Keratinocyte (primary cell): ENCODE results near the gene UBE2L6. TPM values are rescaled to one million over a fixed set of nuclear protein-coding genes. Genes with fewer than 3 reads are reported as not detected.

ENCODE experiments used
- DNase-seq: peaks from one replicate; pipeline ENCODE4 v3.0.0-alpha.2; 2011; ENCODE audit warnings: low read depth, missing footprints, low spot score
- FAIRE-seq: peaks from 2 replicates; lab custom pipeline; 2011; peaks lifted over from hg19 to GRCh38; lab: Jason Lieb, UNC
- H2AFZ ChIP-seq: 2 replicates; pipeline ENCODE4 v1.6.0; 2012; ENCODE audit warnings: low read length, control low read depth, inconsistent platforms; ENCODE audit not compliant: control insufficient read depth
- H3K27ac ChIP-seq: 2 replicates; pipeline ENCODE4 v1.5.1; 2011; ENCODE audit warnings: low read length; ENCODE audit not compliant: control insufficient read depth, insufficient read depth
- H3K27me3 ChIP-seq: 3 replicates; pipeline ENCODE4 v1.6.0; 2011; ENCODE audit warnings: low read length; ENCODE audit not compliant: control insufficient read depth, insufficient read depth; ENCODE audit errors: extremely low read depth
- H3K36me3 ChIP-seq, 2 experiments: 2 replicates in 1 of 2; 3 replicates in 1 of 2; pipeline ENCODE4 v1.5.1; 2011; ENCODE audit warnings: low read length in 2 of 2, mild to moderate bottlenecking in 1 of 2; ENCODE audit not compliant: control insufficient read depth in 2 of 2, insufficient read depth in 2 of 2; ENCODE audit errors: extremely low read depth in 1 of 2
- H3K4me1 ChIP-seq: 3 replicates; pipeline ENCODE4 v1.5.1; 2011; ENCODE audit warnings: low read length; ENCODE audit not compliant: control insufficient read depth, insufficient read depth; ENCODE audit errors: extremely low read depth
- H3K4me2 ChIP-seq: 3 replicates; pipeline ENCODE4 v1.6.0; 2011; ENCODE audit warnings: low read depth, low read length; ENCODE audit not compliant: control insufficient read depth, insufficient read depth; ENCODE audit errors: extremely low read depth
- H3K4me3 ChIP-seq, 3 experiments: fragments of 200-600 bp in 1 of 3; sonication (generic) in 1 of 3; 2 replicates in 2 of 3; 3 replicates in 1 of 3; pipeline ENCODE4 v1.5.1; 2011 to 2016; ENCODE audit warnings: low read length in 3 of 3, mild to moderate bottlenecking in 3 of 3, control low read depth in 2 of 3, inconsistent platforms in 1 of 3, low read depth in 1 of 3, mixed read lengths in 1 of 3, mixed run types in 1 of 3, moderate library complexity in 1 of 3; ENCODE audit not compliant: control insufficient read depth in 2 of 3, insufficient read depth in 2 of 3; ENCODE audit errors: extremely low read depth in 1 of 3
- H3K79me2 ChIP-seq: 2 replicates; pipeline ENCODE4 v1.6.0; 2012; ENCODE audit warnings: low read length; ENCODE audit not compliant: control insufficient read depth, insufficient read depth
- H3K9ac ChIP-seq: 3 replicates; pipeline ENCODE4 v1.6.0; 2011; ENCODE audit warnings: low read length; ENCODE audit not compliant: control insufficient read depth, insufficient read depth; ENCODE audit errors: extremely low read depth
- H3K9me1 ChIP-seq: 3 replicates; pipeline ENCODE4 v1.6.0; 2011; ENCODE audit warnings: low read length; ENCODE audit not compliant: control insufficient read depth, insufficient read depth; ENCODE audit errors: extremely low read depth
- H3K9me3 ChIP-seq: 2 replicates; pipeline ENCODE4 v1.5.1; 2012; ENCODE audit warnings: low read depth, low read length; ENCODE audit not compliant: control insufficient read depth
- H4K20me1 ChIP-seq: 3 replicates; pipeline ENCODE4 v1.6.0; 2011; ENCODE audit warnings: low read length; ENCODE audit not compliant: control insufficient read depth, insufficient read depth; ENCODE audit errors: extremely low read depth
- EZH2 ChIP-seq: IDR thresholded peaks from one replicate; pipeline ENCODE4 v1.6.1; 2012; ENCODE audit warnings: inconsistent platforms, mild to moderate bottlenecking, low read length, moderate library complexity
- dilution Hi-C: fragments of 300-500 bp; cut with MboI; formaldehyde crosslinking; loops from one replicate; pipeline ENCODE4 v1.7.0; 2020; ENCODE audit warnings: low sequenced_read_pairs; ENCODE audit not compliant: extremely low pct_ligation_motif_present
- polyA plus RNA-seq, 5 experiments: library from polyadenylated mRNA; depleted of rRNA in 3 of 5; stranded (reverse) in 3 of 5; stranded (forward) in 1 of 5; unstranded in 1 of 5; fragments of >200 nt; gene quantifications; 1 replicate in 1 of 5; 2 replicates in 3 of 5; 3 replicates in 1 of 5; pipeline versions ENCODE4 v1.2.1 to v1.2.3, GENCODE V29; 2011 to 2012; ENCODE audit warnings: missing spikeins in 2 of 5, low read depth in 1 of 5, low replicate concordance in 1 of 5
- TF ChIP-seq, protein P1 (sequence below), 3 experiments: IDR thresholded peaks in 1 of 3; conservative IDR thresholded peaks in 1 of 3; optimal IDR thresholded peaks in 1 of 3; 2 replicates in 2 of 3; 3 replicates in 1 of 3; pipeline versions ENCODE3 to v1.5.1; 2011; ENCODE audit warnings: low read length in 3 of 3, mild to moderate bottlenecking in 3 of 3, moderate library complexity in 2 of 3, control low read depth in 1 of 3, inconsistent platforms in 1 of 3; ENCODE audit not compliant: insufficient read depth in 2 of 3; ENCODE audit errors: extremely low read depth in 1 of 3

UBE2L6 gene
- polyA plus RNA-seq, 1 donor (not counting 4 experiments of a cell fraction or from before 2014, with no cell fraction given): 56.6 TPM

- TF ChIP-seq EZH2: no peak
- TF ChIP-seq, protein P1, sequence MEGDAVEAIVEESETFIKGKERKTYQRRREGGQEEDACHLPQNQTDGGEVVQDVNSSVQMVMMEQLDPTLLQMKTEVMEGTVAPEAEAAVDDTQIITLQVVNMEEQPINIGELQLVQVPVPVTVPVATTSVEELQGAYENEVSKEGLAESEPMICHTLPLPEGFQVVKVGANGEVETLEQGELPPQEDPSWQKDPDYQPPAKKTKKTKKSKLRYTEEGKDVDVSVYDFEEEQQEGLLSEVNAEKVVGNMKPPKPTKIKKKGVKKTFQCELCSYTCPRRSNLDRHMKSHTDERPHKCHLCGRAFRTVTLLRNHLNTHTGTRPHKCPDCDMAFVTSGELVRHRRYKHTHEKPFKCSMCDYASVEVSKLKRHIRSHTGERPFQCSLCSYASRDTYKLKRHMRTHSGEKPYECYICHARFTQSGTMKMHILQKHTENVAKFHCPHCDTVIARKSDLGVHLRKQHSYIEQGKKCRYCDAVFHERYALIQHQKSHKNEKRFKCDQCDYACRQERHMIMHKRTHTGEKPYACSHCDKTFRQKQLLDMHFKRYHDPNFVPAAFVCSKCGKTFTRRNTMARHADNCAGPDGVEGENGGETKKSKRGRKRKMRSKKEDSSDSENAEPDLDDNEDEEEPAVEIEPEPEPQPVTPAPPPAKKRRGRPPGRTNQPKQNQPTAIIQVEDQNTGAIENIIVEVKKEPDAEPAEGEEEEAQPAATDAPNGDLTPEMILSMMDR (optimal IDR thresholded peaks at IDR 0.05 in 1 of 3, IDR thresholded peaks at IDR 0.05 in 1 of 3, conservative IDR thresholded peaks at IDR 0.05 in 1 of 3; ENCODE audit: extremely low read depth in 1 of 3, insufficient read depth in 2 of 3, low read length in 3 of 3): no peak
- Histone ChIP-seq H3K9ac (no peak overlapping the region), H4K20me1 (no peaks in the 10 kb centered on the region), H3K27ac (no peak overlapping the region), H3K4me1 (peaks cover 6% of the 10 kb centered on the region), H3K79me2 (no peaks in the 10 kb centered on the region), H3K4me2 (no peak overlapping the region), H3K9me1 (no peaks in the 10 kb centered on the region), H3K9me3 (no peaks in the 10 kb centered on the region), H3K27me3 (peaks cover 3% of the 10 kb centered on the region), H3K4me3 (no peak overlapping the region), H2AFZ (no peak overlapping the region), H3K36me3 (no peaks in the 10 kb centered on the region)
- dilution Hi-C loops: no loop called here
- no peak for DNase-seq
- FAIRE-seq: no peak
Observed at GRCh38 chr11:57599381-57599780, 31.9 kb upstream of the UBE2L6 start.

- Histone ChIP-seq H3K79me2 (no peaks in the 10 kb centered on the region), H3K27me3 (peaks cover 3% of the 10 kb centered on the region), H3K4me3 (peak overlapping the region in 2 of 3 experiments; percentile 14 to 57), H3K36me3 (no peaks in the 10 kb centered on the region), H2AFZ (peak overlapping the region; percentile 30), H3K9me3 (no peaks in the 10 kb centered on the region), H3K27ac (no peak overlapping the region), H3K4me2 (peak overlapping the region; percentile 46), H3K9ac (no peak overlapping the region), H4K20me1 (no peaks in the 10 kb centered on the region), H3K9me1 (no peaks in the 10 kb centered on the region), H3K4me1 (peaks cover 6% of the 10 kb centered on the region)
- TF ChIP-seq, protein P1 (optimal IDR thresholded peaks at IDR 0.05 in 1 of 3, IDR thresholded peaks at IDR 0.05 in 1 of 3, conservative IDR thresholded peaks at IDR 0.05 in 1 of 3; ENCODE audit: extremely low read depth in 1 of 3, insufficient read depth in 2 of 3, low read length in 3 of 3): no peak
- no peak for TF ChIP-seq EZH2
- FAIRE-seq: no peak
- dilution Hi-C loops: no loop called here
- DNase-seq: no peak
Observed at GRCh38 chr11:57598831-57599155, 31.3 kb upstream of the UBE2L6 start.
